ENCODE data around the gene TTC13. TPM values are rescaled to one million over a fixed set of nuclear protein-coding genes. Genes with fewer than 3 reads are reported as not detected.

TTC13 gene
- total and polyA plus RNA-seq, 2 experiments from 2014 or later = 13.0 to 14.9 TPM

GRCh38 chr1:230900984-230901383 is 77.7 kb downstream of the TTC13 start:
- no peak for TF ChIP-seq EZH2phosphoT487 (IDR thresholded peaks at IDR 0.05; ENCODE audit: low read depth, severe bottlenecking, unreplicated experiment)
- TF ChIP-seq CTCF (IDR thresholded peaks at IDR 0.05; ENCODE audit: poor library complexity) = no peak
- Histone ChIP-seq H4K20me1 (ENCODE audit: insufficient read depth, poor library complexity, severe bottlenecking) (no peaks in the 10 kb centered on the region), H3K79me2 (no peaks in the 10 kb centered on the region), H2AFZ (no peak overlapping the region), H3K27me3 (no peaks in the 10 kb centered on the region), H3K9me2 (replicated peaks; ENCODE audit: insufficient read depth) (no peaks in the 10 kb centered on the region), H3K27ac (no peak overlapping the region), H3K4me2 (no peak overlapping the region), H3K36me3 (replicated peaks; ENCODE audit: insufficient read depth, low read depth) (no peaks in the 10 kb centered on the region), H3K4me3 (no peak overlapping the region), H3K9me3 (ENCODE audit: low read depth) (no peaks in the 10 kb centered on the region), H3K4me1 (ENCODE audit: insufficient read depth) (no peaks in the 10 kb centered on the region)
- no peak for DNase-seq (ENCODE audit: low spot score)
- WGBS (ENCODE audit: low lambda C conversion rate, missing lambda C conversion rate) = 78% methylated on average over 6 of the region's 6 CpGs

GRCh38 chr1:230899841-230900251 is 78.8 kb downstream of the TTC13 start:
- Histone ChIP-seq H3K27ac (no peak overlapping the region), H3K4me1 (ENCODE audit: insufficient read depth) (no peaks in the 10 kb centered on the region), H3K36me3 (replicated peaks; ENCODE audit: insufficient read depth, low read depth) (no peaks in the 10 kb centered on the region), H3K9me3 (ENCODE audit: low read depth) (no peaks in the 10 kb centered on the region), H3K9me2 (replicated peaks; ENCODE audit: insufficient read depth) (no peaks in the 10 kb centered on the region), H2AFZ (no peak overlapping the region), H4K20me1 (ENCODE audit: insufficient read depth, poor library complexity, severe bottlenecking) (no peaks in the 10 kb centered on the region), H3K4me3 (no peak overlapping the region), H3K27me3 (no peaks in the 10 kb centered on the region), H3K4me2 (no peak overlapping the region), H3K79me2 (no peaks in the 10 kb centered on the region)
- DNase-seq (ENCODE audit: low spot score) = no peak
- WGBS (ENCODE audit: low lambda C conversion rate, missing lambda C conversion rate) = 64% methylated on average over 5 of the region's 5 CpGs
- no peak for TF ChIP-seq EZH2 (IDR thresholded peaks at IDR 0.05; ENCODE audit: borderline replicate concordance)
- TF ChIP-seq CTCF (IDR thresholded peaks at IDR 0.05; ENCODE audit: poor library complexity) = no peak

- Histone ChIP-seq H3K36me3 (replicated peaks; ENCODE audit: insufficient read depth, low read depth) (no peaks in the 10 kb centered on the region), H2AFZ (no peak overlapping the region), H3K4me2 (no peak overlapping the region), H4K20me1 (ENCODE audit: insufficient read depth, poor library complexity, severe bottlenecking) (no peaks in the 10 kb centered on the region), H3K79me2 (no peaks in the 10 kb centered on the region), H3K27ac (no peak overlapping the region), H3K27me3 (no peaks in the 10 kb centered on the region), H3K9me2 (replicated peaks; ENCODE audit: insufficient read depth) (no peaks in the 10 kb centered on the region), H3K4me3 (no peak overlapping the region), H3K9me3 (ENCODE audit: low read depth) (no peaks in the 10 kb centered on the region), H3K4me1 (ENCODE audit: insufficient read depth) (no peaks in the 10 kb centered on the region)
- no peak for TF ChIP-seq CTCF (IDR thresholded peaks at IDR 0.05; ENCODE audit: poor library complexity)
- no peak for TF ChIP-seq EZH2phosphoT487 (IDR thresholded peaks at IDR 0.05; ENCODE audit: low read depth, severe bottlenecking, unreplicated experiment)
- 93% methylated on average over 8 of the region's 8 CpGs for WGBS (ENCODE audit: low lambda C conversion rate, missing lambda C conversion rate)
- no peak for DNase-seq (ENCODE audit: low spot score)
Measured at GRCh38 chr1:230898748-230899147, 79.9 kb downstream of the TTC13 start.

GRCh38 chr1:230898144-230898543 is 80.5 kb downstream of the TTC13 start:
- no peaks in the 10 kb centered on the region for H3K9me3 ChIP-seq (ENCODE audit: low read depth)
- 98% methylated on average over 4 of the region's 4 CpGs for WGBS (ENCODE audit: low lambda C conversion rate, missing lambda C conversion rate)
- TF ChIP-seq CTCF (IDR thresholded peaks at IDR 0.05; ENCODE audit: poor library complexity) (no peak), EZH2phosphoT487 (IDR thresholded peaks at IDR 0.05; ENCODE audit: low read depth, severe bottlenecking, unreplicated experiment) (no peak), EZH2 (IDR thresholded peaks at IDR 0.05; ENCODE audit: borderline replicate concordance) (no peak)
- no peak overlapping the region for H3K4me2 ChIP-seq
- H3K9me2 ChIP-seq (replicated peaks; ENCODE audit: insufficient read depth) = no peaks in the 10 kb centered on the region
- no peak overlapping the region for H3K27ac ChIP-seq
- no peaks in the 10 kb centered on the region for H3K27me3 ChIP-seq
- H2AFZ ChIP-seq = no peak overlapping the region
- H3K79me2 ChIP-seq = no peaks in the 10 kb centered on the region
- no peaks in the 10 kb centered on the region for H3K4me1 ChIP-seq (ENCODE audit: insufficient read depth)
- H3K36me3 ChIP-seq (replicated peaks; ENCODE audit: insufficient read depth, low read depth) = no peaks in the 10 kb centered on the region
- no peak overlapping the region for H3K4me3 ChIP-seq
- no peaks in the 10 kb centered on the region for H4K20me1 ChIP-seq (ENCODE audit: insufficient read depth, poor library complexity, severe bottlenecking)
- no peak for DNase-seq (ENCODE audit: low spot score)
